ENCODE measurements around the gene NAV2. TPM values are rescaled to one million over a fixed set of nuclear protein-coding genes. Genes with fewer than 3 reads are reported as not detected.

NAV2 gene
- polyA plus RNA-seq, 1 donor (not counting 4 experiments of a cell fraction or from before 2014, with no cell fraction given), result 4.0 TPM

DNA sequence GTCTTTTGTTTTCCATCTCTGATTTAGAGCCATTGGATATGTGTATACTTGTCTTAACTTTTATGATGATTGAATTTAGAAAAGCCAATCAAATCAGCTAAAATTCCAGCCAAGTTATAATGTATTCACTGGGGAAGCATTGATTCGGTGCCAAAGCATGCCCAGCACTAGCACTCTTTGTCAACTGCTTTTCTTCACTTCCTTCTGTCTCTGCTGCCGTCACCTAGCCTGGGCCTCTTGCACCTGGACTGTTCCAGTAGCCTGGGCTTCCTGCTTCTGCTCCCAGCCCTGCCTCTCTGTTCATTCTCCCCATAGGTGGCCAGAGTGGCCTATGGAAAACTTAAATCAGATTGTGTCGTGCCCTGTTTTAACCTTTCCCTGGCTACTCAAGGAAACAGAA, 80.7 kb downstream of the NAV2 start:
- no peak overlapping the region for H3K9ac ChIP-seq (ENCODE audit: control insufficient read depth, extremely low read depth, insufficient read depth, low read length)
- no peaks in the 10 kb centered on the region for H3K9me3 ChIP-seq (ENCODE audit: control insufficient read depth, low read depth, low read length)
- no peaks in the 10 kb centered on the region for H3K36me3 ChIP-seq (ENCODE audit: control insufficient read depth in 2 of 2, extremely low read depth in 1 of 2, insufficient read depth in 2 of 2, low read length in 2 of 2)
- no peak overlapping the region for H3K4me2 ChIP-seq (ENCODE audit: control insufficient read depth, extremely low read depth, insufficient read depth, low read depth, low read length)
- no peak overlapping the region for H3K4me3 ChIP-seq (ENCODE audit: control insufficient read depth in 2 of 3, extremely low read depth in 1 of 3, insufficient read depth in 2 of 3, low read depth in 1 of 3, low read length in 3 of 3)
- FAIRE-seq (no peak), DNase-seq (ENCODE audit: low read depth, low spot score) (no peak)
- H4K20me1 ChIP-seq (ENCODE audit: control insufficient read depth, extremely low read depth, insufficient read depth, low read length), result no peaks in the 10 kb centered on the region
- no peaks in the 10 kb centered on the region for H3K79me2 ChIP-seq (ENCODE audit: control insufficient read depth, insufficient read depth, low read length)
- no peaks in the 10 kb centered on the region for H3K9me1 ChIP-seq (ENCODE audit: control insufficient read depth, extremely low read depth, insufficient read depth, low read length)
- peaks cover 17% of the 10 kb centered on the region for H3K27me3 ChIP-seq (ENCODE audit: control insufficient read depth, extremely low read depth, insufficient read depth, low read length)
- TF ChIP-seq CTCF (optimal IDR thresholded peaks at IDR 0.05 in 1 of 3, IDR thresholded peaks at IDR 0.05 in 1 of 3, conservative IDR thresholded peaks at IDR 0.05 in 1 of 3; ENCODE audit: extremely low read depth in 1 of 3, insufficient read depth in 2 of 3, low read length in 3 of 3), result no peak
- no peak for TF ChIP-seq EZH2 (IDR thresholded peaks at IDR 0.05; ENCODE audit: low read length)
- dilution Hi-C loops (cut with MboI; ENCODE audit: extremely low pct_ligation_motif_present, low sequenced_read_pairs), result no loop called here
- no peaks in the 10 kb centered on the region for H3K4me1 ChIP-seq (ENCODE audit: control insufficient read depth, extremely low read depth, insufficient read depth, low read length)
- H3K27ac ChIP-seq (ENCODE audit: control insufficient read depth, insufficient read depth, low read length), result no peak overlapping the region
- no peak overlapping the region for H2AFZ ChIP-seq (ENCODE audit: control insufficient read depth, low read length)

DNA sequence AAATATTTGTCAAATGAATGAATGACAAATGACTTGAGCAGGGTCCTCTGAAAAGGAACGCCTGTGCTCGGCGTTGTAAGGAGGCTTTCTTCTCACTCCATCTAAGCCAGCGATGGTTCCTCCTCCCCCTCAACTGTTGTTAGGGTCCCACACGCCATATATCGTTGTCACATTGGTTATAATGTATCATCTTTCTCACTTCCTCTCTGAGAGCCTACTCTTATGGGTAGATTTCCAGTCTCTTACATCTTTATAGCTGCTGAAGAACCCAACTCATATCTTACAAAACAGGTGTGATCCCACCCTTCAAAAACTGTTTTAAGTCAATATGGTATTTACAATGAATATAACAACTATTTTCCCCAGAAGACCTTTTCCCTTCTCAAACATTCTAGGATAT, 81.5 kb downstream of the NAV2 start:
- no peak overlapping the region for H3K4me3 ChIP-seq (ENCODE audit: control insufficient read depth in 2 of 3, extremely low read depth in 1 of 3, insufficient read depth in 2 of 3, low read depth in 1 of 3, low read length in 3 of 3)
- no peaks in the 10 kb centered on the region for H3K9me1 ChIP-seq (ENCODE audit: control insufficient read depth, extremely low read depth, insufficient read depth, low read length)
- TF ChIP-seq CTCF (optimal IDR thresholded peaks at IDR 0.05 in 1 of 3, IDR thresholded peaks at IDR 0.05 in 1 of 3, conservative IDR thresholded peaks at IDR 0.05 in 1 of 3; ENCODE audit: extremely low read depth in 1 of 3, insufficient read depth in 2 of 3, low read length in 3 of 3), result no peak
- TF ChIP-seq EZH2 (IDR thresholded peaks at IDR 0.05; ENCODE audit: low read length), result no peak
- no peak for FAIRE-seq
- H3K4me2 ChIP-seq (ENCODE audit: control insufficient read depth, extremely low read depth, insufficient read depth, low read depth, low read length), result no peak overlapping the region
- H3K27me3 ChIP-seq (ENCODE audit: control insufficient read depth, extremely low read depth, insufficient read depth, low read length), result peaks cover 17% of the 10 kb centered on the region
- no peak overlapping the region for H3K9ac ChIP-seq (ENCODE audit: control insufficient read depth, extremely low read depth, insufficient read depth, low read length)
- no peak overlapping the region for H2AFZ ChIP-seq (ENCODE audit: control insufficient read depth, low read length)
- dilution Hi-C loops (cut with MboI; ENCODE audit: extremely low pct_ligation_motif_present, low sequenced_read_pairs), result no loop called here
- no peaks in the 10 kb centered on the region for H3K79me2 ChIP-seq (ENCODE audit: control insufficient read depth, insufficient read depth, low read length)
- H3K4me1 ChIP-seq (ENCODE audit: control insufficient read depth, extremely low read depth, insufficient read depth, low read length), result no peaks in the 10 kb centered on the region
- no peaks in the 10 kb centered on the region for H4K20me1 ChIP-seq (ENCODE audit: control insufficient read depth, extremely low read depth, insufficient read depth, low read length)
- no peak for DNase-seq (ENCODE audit: low read depth, low spot score)
- no peak overlapping the region for H3K27ac ChIP-seq (ENCODE audit: control insufficient read depth, insufficient read depth, low read length)
- H3K36me3 ChIP-seq (ENCODE audit: control insufficient read depth in 2 of 2, extremely low read depth in 1 of 2, insufficient read depth in 2 of 2, low read length in 2 of 2), result no peaks in the 10 kb centered on the region
- no peaks in the 10 kb centered on the region for H3K9me3 ChIP-seq (ENCODE audit: control insufficient read depth, low read depth, low read length)
